GM15510 (cell line): ENCODE data around the gene TBX2.

ENCODE experiments used
- POLR2A ChIP-seq: IDR thresholded peaks from 3 replicates; pipeline ENCODE4 v1.6.1; 2011; ENCODE audit warnings: borderline replicate concordance; ENCODE audit not compliant: insufficient read length; ENCODE audit errors: extremely low read depth

Gene TBX2

GRCh38 chr17:61366076-61366714 is 33.4 kb upstream of the TBX2 start:
- no peak for TF ChIP-seq POLR2A

- no peak for TF ChIP-seq POLR2A
Measured at GRCh38 chr17:61366715-61367413, 32.8 kb upstream of the TBX2 start.

- TF ChIP-seq POLR2A: no peak
Measured at GRCh38 chr17:61368049-61368831, 31.4 kb upstream of the TBX2 start.

- TF ChIP-seq POLR2A: no peak
Measured at GRCh38 chr17:61368832-61369450, 30.7 kb upstream of the TBX2 start.

- no peak for TF ChIP-seq POLR2A
Measured at GRCh38 chr17:61369751-61370150, 29.9 kb upstream of the TBX2 start.

- TF ChIP-seq POLR2A: no peak
Measured at GRCh38 chr17:61371179-61371578, 28.5 kb upstream of the TBX2 start.

- no peak for TF ChIP-seq POLR2A
Measured at GRCh38 chr17:61371606-61372005, 28.0 kb upstream of the TBX2 start.

- TF ChIP-seq POLR2A: no peak
Measured at GRCh38 chr17:61372436-61372835, 27.2 kb upstream of the TBX2 start.

GRCh38 chr17:61376931-61377838 is 22.5 kb upstream of the TBX2 start:
- no peak for TF ChIP-seq POLR2A

GRCh38 chr17:61378658-61379456 is 20.8 kb upstream of the TBX2 start:
- TF ChIP-seq POLR2A: no peak

GRCh38 chr17:61379457-61380216 is 20.0 kb upstream of the TBX2 start:
- TF ChIP-seq POLR2A: no peak

- no peak for TF ChIP-seq POLR2A
Measured at GRCh38 chr17:61380217-61380835, 19.3 kb upstream of the TBX2 start.
